IPS DF 4.7 (cell line): ENCODE data around the gene ATXN1.

Source experiments
- DNase-seq: peaks from one replicate; pipeline ENCODE4 v3.0.0-alpha.2; 2013; ENCODE audit warnings: low spot score; ENCODE audit errors: extremely low read depth

The ATXN1 gene

DNA sequence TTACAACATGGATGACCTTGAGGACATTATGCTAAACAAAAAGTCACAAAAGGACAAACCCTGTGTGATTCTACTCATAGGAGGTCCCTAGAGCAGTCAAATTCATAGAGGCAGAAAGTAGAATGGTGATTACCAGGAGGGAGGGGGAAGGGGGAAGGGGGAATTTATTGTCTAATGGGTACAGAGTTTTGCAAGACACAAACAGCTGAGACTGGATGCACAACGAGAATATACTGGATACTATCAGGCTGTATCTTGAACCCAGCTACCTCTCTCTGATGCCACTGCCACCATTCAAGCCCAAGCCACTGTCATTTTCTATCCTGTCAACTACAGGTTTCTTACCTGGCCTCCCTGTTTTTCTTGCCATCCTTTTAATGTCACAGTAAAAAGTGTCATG is 252.3 kb downstream of the ATXN1 start:
- no peak for DNase-seq

- no peak for DNase-seq
Measured at GRCh38 chr6:16505711-16506357, 255.4 kb downstream of the ATXN1 start.

DNA sequence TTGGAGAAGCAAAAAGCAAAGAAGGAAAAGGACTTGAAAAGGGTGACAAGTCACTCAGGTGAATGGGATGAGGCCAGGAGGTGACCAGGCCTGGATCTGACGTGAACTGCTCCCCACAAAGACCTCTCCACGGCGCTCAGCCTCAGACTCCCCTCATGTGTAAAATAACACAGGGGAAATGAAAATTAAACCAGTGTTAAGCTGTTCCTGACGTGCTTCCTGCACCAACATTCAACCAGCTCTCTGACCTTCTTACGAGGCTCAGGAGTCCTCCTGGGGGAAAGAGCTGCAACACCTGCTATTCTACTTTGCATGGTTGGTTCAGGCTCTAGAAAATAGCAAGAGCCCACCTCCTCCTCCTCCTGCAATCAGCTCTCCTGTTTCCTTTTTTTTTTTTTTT is 256.7 kb downstream of the ATXN1 start:
- no peak for DNase-seq

- no peak for DNase-seq
Measured at GRCh38 chr6:16503970-16504415, 257.3 kb downstream of the ATXN1 start.

DNA sequence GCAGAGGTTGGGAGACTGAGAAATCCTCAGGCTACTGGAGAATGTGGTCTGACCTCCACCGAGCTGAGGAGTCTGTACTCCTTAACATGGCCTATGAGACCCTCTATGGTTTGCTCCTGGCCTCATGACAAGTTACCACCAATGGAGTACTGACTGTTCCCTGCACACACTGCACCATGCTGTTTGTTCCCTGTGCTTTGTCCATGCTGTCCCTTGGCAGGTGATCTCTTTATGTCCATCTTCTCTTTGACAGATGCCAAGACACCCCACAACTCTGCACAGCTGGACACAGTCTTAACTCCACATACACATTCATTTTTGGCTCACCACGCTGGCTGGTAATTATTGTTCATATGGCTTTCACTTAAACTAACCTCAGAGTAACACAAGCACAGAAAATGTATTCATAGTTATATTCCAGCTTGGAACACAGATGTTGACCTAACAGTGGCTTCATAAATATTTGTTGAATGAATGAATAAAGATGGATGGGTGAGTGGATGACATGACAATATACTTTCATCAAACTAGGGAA is 258.0 kb downstream of the ATXN1 start:
- no peak for DNase-seq

DNA sequence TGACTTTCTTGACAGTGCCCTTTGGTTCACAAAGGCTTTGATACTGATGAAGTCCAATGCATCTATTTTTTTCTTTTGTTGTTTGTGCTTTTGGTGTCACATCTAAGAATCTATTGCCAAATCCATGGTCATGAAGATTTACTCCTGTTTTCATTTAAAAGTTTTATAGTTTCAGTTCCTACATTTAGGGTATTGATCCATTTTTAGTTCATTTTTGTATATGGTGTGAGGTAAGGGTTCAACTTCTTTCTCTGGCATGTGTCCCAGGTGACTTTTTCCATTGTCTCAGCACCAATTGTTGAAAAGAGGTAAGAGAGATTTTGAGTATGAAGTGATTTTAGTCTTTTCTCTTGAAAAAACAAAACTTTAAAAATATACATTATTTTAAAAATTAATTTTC is 262.3 kb downstream of the ATXN1 start:
- DNase-seq = no peak

DNA sequence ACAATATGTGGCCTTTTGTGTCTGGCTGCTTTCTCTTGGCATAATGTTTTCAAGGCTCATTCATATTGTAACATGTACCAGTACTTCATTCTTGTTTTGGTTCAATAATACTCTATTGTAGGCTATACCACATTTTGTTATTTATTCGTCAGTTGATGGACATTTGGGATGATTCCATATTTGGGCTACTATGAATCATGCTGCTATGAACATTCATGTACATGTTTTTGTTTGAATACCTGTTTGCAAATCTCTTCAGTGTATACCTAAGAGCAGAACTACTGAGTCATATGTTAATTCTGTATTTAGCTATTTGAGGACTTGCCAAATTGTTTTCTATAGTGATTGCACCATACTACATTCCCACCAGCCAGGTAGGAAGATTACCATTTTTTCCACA is 263.0 kb downstream of the ATXN1 start:
- no peak for DNase-seq

DNA sequence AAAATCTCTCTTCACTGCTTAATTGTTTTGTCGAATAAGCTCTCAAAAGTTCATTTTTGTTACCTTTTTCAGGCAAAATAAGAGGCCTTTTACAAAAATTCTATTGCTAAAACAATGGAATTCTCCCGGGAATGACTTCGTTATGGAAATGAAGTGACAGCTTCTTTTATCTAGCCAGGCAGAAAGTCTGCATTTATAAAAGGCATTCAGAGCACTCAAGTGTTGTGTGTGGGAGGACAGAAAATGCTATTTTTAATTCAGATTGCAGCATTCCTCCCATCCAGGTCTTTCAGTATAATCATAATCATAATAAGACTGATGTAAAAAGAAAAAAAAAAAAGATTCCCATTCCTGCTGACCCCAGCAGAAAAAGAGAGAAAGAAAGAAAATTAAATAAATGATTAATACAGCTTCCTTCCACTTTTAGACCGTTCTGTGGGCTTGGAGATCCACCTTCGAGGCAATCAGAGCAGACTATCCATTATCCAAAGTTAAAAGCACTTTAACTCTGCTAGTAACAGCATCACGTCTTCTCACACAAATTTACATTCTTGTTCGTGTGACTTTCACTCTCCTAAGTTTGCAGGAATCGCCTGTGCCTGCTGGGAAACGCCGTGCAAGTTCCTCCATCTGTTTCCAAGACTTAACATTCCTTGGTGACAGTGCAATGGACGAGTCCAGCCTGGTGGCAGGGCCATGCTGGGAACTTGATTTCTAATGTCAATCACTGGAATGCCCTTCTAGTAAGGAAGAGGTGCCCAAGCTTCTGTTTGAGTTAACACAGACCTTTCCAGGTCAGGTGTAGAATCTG is 264.1 kb downstream of the ATXN1 start:
- no peak for DNase-seq

DNA sequence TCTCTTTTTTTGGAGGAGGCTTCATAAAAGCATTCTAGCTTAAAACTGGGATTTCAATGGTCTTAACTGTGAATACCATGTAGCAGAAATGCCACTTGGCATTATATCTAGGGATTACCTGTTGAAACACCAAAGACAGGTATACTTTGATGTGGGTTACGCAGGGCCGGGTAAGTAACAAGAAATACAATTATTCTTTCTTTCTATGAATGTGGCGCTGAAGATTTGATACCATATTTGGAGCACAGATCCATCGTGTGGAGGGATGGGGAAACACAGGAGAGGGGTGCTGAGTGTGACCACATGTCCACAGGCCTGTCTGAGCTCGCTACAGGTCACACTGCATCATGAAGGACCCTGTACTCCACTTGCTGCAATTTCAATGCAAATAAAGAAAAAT is 265.1 kb downstream of the ATXN1 start:
- no peak for DNase-seq

GRCh38 chr6:16494793-16495192 is 266.5 kb downstream of the ATXN1 start:
- no peak for DNase-seq

DNA sequence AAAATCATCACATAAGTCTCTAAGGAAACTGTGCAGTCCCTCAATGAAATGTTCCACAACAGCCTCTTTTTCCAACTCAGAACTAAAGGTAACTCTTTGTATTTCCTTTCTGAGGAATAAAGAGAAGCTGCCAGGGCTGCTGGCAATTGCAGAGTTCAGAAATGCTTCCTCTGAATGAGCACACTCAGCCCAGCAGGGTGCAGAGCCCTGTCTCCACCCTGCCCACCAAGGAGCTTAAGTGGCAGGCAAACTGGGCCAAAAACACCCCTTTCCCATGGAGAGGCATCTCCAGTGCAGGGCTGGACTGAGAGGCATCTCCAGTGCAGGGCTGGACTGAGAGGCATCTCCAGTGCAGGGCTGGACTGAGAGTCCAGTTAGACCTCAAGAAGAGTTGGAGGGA is 267.5 kb downstream of the ATXN1 start:
- DNase-seq = no peak

GRCh38 chr6:16493112-16493511 is 268.1 kb downstream of the ATXN1 start:
- DNase-seq = no peak

DNA sequence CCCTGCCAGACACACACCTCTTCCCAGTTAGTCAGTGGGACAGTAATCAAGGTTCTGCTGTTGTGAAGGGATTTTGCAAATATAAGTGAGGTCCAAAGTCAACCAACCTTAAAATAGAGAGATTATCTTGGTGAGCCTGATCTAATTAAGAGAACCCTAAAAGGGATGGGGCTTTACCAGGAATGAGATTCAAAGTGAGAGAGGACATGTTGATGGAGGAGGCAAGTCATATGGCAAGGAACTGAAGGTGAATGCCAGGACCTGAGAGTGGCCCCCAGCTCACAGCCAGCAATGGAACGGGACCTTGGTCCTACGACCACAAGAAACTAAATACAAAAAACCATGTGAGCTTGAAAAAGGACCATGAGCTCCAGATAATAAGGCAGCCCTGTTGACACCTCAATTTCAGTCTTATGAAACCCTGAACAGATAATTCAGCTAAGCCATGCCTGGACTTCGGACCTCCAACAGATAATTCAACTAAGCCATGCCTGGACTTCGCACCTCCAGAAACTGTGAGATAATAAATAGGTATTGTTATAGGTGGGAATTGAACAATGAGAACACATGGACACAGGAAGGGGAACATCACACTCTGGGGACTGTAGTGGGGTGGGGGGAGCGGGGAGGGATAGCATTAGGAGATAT is 269.5 kb downstream of the ATXN1 start:
- no peak for DNase-seq

- DNase-seq = no peak
Measured at GRCh38 chr6:16490616-16491015, 270.6 kb downstream of the ATXN1 start.

GRCh38 chr6:16488813-16489212 is 272.4 kb downstream of the ATXN1 start:
- DNase-seq = no peak

DNA sequence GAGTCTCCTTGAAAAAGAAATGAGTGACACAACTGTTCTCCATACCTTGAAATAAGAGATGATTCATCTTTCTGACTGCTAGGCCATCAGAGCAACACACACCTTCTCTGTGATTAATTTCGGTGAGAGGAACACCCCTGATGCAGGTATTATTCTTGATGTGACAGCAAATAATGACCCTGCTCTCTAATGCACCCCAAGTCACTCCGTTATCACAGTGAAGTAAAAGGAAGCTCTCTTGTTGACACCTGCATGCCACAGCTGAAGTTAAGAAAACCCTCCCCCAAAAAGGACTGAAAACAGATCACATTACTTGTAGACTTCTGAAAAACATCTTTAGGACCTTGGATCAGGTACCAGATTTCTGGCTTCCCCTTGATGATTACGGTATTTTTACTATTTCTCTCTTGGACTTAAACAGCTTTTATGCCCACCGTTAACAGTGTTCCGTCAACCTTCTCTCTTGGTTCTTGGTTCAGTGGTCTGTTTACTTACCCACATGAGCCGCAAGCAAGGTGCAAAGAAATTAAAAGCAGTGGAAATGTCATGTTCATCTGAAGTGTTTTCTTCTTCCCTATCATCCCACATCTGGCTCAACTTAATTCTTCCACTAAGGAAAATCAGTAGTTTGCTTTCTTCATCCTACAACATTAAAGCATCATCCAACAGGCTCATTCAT is 273.1 kb downstream of the ATXN1 start:
- no peak for DNase-seq

DNA sequence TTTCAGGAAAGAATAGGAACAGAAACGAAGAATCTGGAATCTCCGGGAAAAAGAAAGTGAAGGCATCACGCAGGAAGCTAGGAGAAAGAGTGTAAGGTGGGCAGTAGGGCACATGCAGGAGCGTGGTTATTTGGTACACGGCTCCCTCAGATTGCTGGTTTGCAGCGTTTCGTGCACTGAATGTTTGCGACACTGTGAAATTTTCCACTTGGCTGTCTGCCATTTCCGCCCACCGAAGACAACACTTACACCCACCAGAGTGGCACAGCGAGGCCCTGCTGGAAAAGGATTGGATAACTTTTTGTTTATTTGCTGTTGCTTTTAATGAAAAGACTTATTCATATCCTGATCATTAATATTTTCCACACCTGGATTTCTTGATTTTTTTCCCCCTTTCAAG is 274.6 kb downstream of the ATXN1 start:
- DNase-seq = no peak

GRCh38 chr6:16483315-16483875 is 277.9 kb downstream of the ATXN1 start:
- no peak for DNase-seq

DNA sequence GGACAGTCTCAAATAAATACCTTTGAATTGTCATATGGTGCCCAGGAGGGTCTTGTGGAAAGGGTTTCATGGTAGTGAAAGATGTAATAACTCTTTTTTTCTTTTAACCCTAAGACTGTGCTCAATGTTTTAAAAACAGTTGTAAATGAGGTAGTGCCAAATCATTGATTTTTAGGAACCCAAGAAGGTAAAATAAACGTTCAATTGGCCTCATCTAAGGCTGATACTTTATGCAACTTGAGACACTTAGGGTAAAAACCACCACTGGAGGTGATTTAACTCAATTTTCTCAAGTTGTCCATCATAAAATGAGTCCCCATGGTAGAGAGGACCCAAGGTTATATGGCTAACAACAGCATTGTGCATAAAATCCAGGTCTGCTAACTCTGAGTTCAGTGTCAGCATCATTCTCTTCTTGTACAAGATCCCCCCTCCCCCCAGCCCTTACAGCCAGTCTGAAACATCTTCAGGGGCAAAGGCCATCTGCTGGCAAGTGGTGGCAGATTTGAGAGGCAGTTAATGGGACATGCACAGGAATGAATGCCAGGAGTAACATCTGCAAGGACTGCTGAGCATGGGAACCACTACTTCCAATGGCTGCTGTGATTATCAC is 278.5 kb downstream of the ATXN1 start:
- no peak for DNase-seq

DNA sequence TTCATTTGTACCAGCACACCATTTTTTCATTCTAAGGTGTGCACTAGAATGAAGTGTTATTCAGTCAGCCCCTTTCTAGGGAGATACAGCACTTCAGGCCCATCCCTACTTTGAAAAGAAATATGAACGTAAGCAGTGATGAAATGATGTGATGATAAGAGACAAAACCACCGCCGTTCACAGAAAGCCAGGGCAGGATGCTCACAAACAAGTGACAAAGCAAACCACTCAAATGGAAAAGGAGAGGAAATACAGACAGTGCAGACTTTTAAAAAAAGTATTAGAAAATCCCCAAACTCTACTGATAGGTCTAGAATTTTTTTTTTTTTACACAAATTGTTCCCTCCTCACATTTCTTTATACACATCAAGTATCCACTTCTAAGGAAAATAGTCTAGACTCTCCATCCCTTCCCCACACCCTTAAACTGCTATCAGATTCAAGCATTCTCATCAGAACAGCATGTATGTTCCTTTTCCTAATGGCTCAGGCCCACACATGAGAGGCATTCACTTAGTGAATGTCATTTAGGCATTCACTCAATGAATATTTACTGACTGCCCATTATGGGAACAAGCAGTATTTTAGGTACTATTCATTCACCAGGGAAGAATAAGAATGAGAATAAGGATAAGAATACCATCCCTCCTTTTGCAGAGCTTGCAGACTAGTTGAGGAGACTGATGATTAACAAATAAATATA is 279.4 kb downstream of the ATXN1 start:
- no peak for DNase-seq
